Medulla oblongata (tissue), 1 donor: Measurements from ENCODE around the gene CBFB.
A peak's percentile ranks its signal among the peaks of the same experiment; 100 is the strongest.

ENCODE experiments used
- DNase-seq: peaks from one replicate; pipeline ENCODE4 v3.0.0-alpha.2; 2015; ENCODE audit errors: extremely low spot score

CBFB gene

DNA sequence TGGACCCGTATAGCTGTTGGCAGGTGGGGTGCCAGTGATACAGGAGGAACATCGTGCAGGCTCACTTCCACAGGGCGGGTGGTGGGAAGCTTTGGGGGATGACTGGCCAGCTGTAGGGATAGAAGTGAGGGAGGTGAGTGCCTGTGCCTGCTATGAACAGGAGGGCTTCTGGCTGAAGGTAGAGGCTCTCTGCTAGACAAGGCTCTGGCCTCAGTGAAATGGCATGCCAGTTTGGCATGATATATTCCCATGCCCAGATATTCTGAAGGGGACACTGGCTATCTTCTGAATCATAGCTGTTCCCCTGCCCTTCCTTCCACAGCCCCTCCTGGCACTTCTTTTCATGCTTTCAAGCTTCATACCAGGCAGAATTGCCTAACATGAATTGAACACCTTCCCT lies 99.9 kb downstream of the CBFB start:
- no peak for DNase-seq

DNA sequence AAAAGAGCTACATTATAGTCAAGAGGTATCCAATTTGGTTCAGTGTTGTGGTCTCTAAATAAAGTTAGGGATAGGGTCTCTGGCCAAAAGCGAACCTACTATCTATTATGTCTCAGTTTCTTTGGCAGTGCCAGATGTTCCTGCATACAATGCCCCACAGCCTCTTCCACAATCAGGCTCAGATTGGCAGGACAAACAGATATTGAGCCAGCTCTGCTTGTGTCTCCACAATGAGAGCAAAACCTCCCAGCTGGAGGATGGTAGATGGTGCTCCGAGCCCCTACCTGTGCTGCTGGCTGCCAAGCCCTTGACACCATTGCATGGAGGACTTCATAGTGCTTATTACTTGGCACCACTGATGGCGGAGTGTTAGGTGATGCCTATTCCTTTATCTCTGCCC lies 100.5 kb downstream of the CBFB start:
- DNase-seq, result peak; percentile 68

DNA sequence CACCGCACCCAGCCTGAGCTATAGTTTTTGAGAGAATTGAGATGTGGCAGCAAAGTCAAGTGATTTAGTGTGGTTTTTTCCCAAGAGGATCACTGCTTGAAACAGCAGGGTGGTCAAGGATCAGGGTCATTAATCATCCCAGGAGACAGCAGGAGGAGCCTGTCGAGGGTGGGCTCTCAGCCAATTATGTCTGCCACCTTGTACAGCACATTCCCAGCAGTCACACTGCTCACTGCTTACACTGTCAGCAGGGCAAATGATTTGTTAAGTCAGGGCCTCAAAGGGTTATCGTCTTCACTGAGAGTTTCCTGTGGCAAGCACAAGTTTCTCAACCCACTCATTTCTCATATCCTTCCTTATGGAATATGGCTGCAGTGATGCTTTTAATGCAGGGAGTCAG lies 108.7 kb downstream of the CBFB start:
- no peak for DNase-seq

DNA sequence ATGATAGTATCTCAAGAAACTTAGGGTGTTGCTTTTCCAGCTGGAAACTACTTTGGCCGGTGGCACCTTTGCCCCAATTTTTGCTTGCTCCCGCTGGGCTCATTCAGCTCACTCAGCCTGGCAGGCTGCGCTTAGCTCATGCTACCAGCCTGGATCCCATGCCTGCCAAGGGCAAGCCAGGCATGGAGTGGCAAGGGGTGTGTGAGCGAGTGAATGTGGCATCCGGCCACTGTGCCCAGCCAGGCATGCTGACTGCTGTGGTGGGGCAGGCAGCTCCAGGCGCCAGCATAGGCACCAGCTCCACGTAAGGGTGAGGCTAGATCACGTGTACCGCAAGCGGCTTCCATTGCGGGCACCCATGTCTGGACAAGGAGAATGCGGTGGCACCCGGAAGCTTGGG lies 112.4 kb downstream of the CBFB start:
- DNase-seq, result no peak

DNA sequence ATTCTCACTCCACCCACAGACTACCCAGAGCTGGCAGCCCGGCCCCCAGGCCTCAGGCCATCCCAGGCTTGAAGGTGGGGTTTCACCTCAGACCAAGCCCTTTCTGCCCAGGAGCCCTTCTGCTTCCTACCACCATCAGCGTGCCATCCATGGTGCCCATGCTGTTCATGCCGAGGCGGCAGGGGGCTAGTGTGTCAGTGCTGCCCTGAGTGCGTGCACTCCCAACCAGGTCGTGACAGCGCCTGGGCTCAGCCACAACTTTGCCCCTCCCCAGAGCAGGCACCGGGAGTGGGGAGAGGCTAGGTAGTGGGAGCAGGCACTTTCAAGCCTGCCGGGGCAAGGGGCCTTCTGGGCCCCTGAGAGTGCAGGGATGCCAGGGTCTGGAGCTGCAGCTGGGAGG lies 113.4 kb downstream of the CBFB start:
- no peak for DNase-seq

DNA sequence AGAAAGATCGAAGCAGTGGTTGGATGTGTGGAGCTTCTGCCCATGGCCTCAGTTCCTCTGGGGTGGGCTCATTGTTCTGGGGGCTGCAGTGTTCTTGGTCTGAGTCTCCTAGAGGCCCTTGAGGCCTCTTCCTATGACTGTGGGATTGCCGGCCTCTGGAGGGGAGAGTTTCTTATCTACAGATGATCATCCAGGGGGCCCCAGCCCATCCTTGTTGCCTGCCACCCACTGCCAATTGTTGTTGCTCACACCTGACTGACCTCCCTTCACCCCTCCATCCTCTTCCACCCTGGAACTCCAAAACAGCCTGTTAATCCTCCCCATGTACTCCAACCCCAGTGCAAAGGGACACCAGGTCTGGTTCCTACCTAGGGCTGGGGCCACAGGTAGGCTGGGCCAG lies 116.0 kb downstream of the CBFB start:
- DNase-seq, result no peak

DNA sequence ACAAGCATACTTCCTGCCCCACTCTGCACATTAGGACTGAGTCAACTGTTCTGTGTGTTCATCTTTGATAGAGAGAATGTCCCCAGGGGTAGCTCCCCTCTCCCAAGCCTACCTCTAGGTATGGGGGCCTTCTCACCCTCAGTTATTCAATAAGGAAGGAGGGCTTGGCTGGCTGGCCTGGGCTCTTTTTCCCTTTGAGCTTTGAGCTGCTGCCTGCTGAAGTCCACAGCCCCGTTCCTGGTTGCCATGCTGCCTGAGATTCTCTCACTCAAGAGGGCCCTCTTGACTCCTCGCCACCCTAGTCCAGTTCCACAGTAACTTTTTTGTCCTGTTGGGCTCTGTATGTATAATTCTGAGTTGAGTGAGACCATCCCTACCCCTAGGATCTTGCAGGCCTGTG lies 116.8 kb downstream of the CBFB start:
- DNase-seq, result no peak

DNA sequence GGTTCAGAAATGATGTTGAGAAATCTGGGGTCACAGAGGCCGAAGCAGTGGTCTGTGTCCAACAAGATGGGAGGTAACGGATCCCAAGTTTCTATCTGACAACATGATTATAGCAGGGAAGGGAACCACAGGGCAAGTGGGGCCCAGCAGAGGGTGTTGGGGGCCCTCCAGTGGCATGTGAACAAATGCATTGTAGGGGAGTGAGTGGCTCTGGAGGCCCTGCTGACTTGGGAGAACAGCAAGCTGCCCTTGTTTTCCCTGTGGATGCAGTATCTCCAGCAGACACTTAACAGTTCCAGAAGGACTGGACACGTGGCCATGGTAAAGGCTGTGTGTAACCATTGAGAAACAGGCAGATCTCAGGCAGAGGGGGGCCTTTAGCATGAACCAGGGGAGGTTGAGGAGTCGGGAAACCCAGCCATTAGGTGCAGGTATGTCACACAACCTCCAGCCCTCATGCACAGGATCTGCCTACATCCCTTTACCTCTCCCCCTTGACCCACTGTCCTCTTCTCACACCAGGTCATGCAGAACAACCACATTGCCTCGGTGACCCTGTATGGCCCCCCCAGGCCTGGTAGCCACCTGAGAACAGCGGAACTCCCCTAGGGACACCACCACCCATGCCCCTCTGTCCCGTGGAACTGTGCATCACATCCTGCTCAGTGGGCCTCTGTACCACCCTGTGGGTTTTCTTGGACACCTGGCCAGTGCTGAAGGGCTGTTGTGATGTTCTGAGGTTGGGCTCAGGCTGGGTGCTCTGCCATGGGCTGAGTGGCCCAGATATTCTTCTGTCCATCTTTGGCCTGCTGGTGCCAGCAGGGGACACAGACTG lies 117.8 kb downstream of the CBFB start:
- peak; percentile 60 for DNase-seq

DNA sequence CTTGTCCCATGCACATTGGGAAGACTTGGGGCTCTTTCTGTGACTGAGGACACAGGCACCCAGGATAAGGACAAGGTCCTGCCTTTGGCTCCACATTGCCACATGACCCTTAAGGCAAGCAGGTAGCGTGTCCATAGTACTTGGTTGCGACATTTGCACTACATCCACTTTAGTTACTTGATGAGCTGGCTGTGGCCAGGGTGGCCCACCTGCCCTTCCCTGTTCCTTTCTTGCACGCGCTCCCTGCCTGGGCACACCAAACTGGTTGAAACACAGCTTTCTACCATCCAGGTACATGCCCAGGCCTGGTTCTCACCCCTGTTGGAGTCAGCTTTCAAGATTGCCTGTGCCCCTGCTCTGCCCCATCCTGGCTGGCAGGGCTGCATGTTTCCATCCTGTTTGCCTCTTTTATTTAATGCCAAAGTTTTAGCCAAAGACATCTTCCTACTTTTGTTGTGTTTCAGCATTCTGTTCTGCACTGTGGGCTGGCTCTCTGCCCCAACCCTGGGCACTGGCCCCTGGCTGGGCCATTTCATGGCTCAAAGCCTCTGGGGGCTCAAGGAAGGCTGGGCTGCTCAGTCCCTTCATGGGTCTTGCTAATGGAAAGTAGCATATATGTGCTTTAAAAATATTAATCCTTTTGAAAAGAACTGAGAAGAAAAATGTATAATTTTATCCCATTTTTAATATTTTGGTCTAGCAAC lies 118.6 kb downstream of the CBFB start:
- peak; percentile 33 for DNase-seq

DNA sequence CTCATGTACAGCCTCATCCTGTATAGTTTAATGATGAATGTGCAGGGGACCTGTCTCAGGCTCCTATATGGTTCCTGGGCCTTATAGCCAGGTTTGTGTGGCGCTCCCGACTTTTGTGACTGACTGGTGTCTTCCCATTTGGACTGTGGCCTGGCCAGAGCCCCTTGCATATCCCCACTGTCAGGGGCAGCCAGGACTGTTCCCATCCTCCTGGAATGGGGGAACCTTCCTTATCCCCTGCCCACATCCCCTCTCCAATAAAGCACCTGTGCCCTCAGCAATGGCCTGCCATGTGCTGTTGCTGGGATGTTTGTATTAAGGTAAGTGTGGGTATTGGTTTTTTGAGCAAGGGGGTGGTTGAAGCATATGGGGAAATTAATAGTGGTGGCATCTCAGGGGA lies 119.3 kb downstream of the CBFB start:
- no peak for DNase-seq

DNA sequence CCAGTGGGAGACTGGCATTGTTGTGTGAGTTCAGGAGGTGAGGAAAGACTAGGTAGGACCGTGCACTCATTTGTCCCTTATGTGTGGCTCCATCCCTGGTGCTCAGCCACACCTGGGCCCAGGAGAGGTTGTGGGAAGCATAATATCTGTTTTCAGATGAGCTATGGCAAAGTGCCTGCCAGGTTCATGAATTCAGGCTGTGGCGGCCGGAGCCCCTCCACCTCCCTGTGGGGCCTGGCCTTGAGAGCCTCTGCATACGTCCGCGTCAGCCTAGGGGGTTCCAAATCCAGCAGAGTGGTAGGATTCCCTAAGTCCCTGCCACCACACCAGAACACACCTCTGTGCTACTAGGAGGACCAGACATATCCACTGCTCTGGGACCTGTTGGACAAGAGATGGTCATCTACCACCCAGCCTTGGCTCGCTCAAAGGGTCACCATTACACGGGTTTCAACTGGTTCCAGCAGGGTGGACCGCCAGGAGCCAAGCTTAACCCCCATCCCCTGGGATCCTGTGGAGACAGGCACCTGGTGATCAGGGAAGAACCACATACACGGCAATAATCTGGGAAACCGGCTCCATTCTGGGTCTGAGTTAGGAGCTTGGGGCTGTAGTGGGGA lies 119.8 kb downstream of the CBFB start:
- no peak for DNase-seq

DNA sequence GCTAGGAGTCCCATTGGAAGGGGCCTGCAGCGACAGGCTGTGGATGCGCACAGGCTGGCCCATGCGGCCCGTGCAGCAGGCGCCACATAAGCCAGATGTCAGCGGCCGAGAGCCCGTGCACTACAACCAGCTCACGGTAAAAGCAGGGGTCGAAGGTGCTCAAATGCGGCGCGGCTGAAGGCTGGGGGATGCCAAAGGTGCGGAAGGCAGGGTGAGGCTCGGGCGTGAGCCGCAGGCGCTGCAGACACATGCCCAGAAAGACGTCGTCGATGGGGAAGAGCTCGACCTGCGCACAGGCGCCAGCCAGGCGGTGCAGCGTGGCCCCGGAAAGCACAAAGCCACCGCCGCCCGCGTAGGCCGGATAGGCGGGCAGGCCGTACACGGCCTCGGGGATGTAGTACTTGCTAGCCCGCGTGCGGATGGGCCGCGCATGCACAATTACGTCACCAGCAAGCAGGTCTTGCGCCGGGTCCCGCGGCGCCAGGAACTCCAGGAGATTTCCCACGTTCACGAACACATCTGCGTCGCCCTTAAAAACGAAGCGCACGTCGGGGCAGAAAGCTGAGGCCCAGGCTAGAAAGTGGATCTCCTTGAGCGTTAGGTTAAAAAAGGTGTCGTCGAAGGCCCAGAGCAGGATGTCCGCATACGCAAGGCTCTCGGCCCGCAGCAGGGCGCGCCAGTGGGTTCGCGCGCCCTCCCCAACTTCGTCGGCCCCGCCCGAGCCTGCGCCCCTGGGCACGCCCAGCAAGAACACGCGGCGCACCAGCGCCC lies 120.5 kb downstream of the CBFB start:
- DNase-seq, result no peak

DNA sequence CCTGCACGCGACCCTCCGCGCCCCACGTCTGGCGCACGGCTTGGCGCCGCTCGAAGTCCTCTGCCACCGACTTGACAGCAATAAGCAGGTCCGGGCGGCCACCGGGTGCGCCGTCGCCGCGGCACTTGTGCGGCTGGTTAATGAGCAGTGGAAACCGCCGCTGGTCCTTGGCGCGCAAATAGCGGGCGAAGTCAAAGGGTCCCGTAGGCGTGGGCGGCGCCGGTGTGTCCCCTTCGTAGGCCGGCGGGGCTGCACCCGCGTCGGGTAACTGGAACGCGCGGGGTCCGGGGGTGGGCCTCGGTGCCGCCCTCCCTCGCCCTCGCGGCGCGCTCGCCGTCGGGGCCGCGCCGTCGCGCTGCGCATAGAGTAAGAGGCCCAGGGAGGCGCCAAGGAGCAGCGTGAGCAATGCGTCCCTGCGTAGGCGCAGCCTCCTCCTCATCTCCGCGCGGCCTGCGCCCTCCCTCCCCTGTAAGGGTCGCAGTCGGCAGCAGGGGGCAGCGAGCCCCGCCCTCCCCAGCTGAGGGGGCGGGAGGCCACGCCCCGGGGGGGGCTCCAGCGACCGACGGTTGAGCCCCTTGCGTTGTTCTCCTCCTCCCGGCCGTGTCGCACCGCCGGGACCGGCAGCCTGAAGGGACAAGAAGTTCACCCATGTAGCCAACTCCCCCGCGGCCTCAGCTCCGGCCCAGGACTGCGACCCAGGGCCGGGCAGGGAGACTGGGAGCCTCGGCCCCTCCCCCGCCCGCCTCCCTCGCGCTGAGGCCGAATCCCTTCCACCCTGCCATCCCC lies 121.3 kb downstream of the CBFB start:
- no peak for DNase-seq
